Adrenal gland (tissue), 5 donors: ENCODE results near the gene FNDC1.
"Not testable (repeated sequence)": the region's sequence is repeated elsewhere in the genome, so short reads cannot be mapped to it uniquely, and the experiment has no call there.

ENCODE experiments used
- POLR2A ChIP-seq, 2 donors: fragments of 450-650 bp; IDR thresholded peaks; one replicate each; pipeline ENCODE4 v1.6.1; 2017; ENCODE audit warnings: antibody characterized with exemption in 2 of 2, mild to moderate bottlenecking in 2 of 2, moderate library complexity in 1 of 2
- TF ChIP-seq, protein P1 (sequence below), 6 experiments: fragments of 450-650 bp in 4 of 6; fragments of 200-600 bp in 2 of 6; sonication (generic) in 1 of 6; IDR thresholded peaks; 1 replicate in 5 of 6; 2 replicates in 1 of 6; pipeline versions ENCODE4 v1.5.1 to v1.8.0; 2016 to 2021; ENCODE audit warnings: antibody characterized with exemption in 6 of 6, mild to moderate bottlenecking in 2 of 6, moderate library complexity in 1 of 6
- donor health status: DM: no; HTN: no; CAD: no.

DNA sequence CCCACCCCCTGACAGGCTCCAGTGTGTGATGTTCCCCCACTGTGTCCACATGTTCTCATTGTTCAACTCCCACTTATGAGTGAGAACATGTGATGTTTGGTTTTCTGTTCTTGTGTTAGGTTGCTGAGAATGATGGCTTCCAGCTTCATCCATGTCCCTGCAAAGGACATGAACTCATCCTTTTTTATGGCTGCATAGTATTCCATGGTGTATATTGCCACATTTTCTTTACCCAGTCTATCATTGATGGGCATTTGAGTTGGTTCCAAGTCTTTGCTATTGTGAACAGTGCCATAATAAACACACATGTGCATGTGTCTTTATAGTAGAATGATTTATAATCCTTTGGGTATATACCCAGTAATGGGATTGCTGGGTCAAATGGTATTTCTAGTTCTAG lies 115.5 kb downstream of the FNDC1 start:
- TF ChIP-seq, protein P1, sequence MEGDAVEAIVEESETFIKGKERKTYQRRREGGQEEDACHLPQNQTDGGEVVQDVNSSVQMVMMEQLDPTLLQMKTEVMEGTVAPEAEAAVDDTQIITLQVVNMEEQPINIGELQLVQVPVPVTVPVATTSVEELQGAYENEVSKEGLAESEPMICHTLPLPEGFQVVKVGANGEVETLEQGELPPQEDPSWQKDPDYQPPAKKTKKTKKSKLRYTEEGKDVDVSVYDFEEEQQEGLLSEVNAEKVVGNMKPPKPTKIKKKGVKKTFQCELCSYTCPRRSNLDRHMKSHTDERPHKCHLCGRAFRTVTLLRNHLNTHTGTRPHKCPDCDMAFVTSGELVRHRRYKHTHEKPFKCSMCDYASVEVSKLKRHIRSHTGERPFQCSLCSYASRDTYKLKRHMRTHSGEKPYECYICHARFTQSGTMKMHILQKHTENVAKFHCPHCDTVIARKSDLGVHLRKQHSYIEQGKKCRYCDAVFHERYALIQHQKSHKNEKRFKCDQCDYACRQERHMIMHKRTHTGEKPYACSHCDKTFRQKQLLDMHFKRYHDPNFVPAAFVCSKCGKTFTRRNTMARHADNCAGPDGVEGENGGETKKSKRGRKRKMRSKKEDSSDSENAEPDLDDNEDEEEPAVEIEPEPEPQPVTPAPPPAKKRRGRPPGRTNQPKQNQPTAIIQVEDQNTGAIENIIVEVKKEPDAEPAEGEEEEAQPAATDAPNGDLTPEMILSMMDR (IDR thresholded peaks at IDR 0.05): not testable (repeated sequence)
- TF ChIP-seq POLR2A (IDR thresholded peaks at IDR 0.05): not testable (repeated sequence)
